GM20431 (cell line): ENCODE results near the gene PPP1R12C.

Source experiments
- in situ Hi-C: fragments of 300-500 bp; cut with MseI, MboI; formaldehyde crosslinking; loops from one replicate; pipeline ENCODE4 v1.15.0; 2020; ENCODE audit warnings: low sequenced_read_pairs; ENCODE audit not compliant: unreplicated experiment

The PPP1R12C gene

GRCh38 chr19:55147545-55148251 is 30.3 kb upstream of the PPP1R12C start:
- in situ Hi-C loops = no loop called here

DNA sequence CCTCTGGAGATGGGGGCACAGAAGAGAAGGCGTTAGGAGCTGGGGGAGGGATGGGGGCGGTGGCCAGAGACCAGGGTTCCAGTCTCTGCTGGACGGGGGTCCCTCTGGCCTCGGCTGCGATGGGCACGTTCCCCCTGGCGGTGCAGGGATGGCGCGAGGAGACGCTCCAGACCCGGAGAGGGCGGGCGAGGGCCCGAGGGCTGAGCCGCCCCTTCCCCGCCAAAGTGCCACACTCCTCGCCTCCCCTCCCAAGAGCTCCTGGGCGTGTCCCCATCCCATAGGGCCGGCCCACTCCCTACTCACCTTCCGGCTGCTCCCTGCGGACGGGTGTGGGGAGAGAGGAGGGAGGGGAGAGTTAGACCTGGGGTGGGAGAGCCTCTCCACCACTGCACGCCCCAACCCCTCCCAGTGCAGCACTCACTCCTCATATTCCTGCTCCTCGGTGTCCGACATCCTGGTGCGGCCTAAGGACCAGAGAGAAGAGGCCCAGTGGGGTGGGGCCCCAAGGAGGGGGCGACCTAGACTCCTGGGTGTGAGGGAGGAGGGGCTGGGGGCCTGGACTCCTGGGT is 29.4 kb upstream of the PPP1R12C start:
- in situ Hi-C loops = no loop called here

DNA sequence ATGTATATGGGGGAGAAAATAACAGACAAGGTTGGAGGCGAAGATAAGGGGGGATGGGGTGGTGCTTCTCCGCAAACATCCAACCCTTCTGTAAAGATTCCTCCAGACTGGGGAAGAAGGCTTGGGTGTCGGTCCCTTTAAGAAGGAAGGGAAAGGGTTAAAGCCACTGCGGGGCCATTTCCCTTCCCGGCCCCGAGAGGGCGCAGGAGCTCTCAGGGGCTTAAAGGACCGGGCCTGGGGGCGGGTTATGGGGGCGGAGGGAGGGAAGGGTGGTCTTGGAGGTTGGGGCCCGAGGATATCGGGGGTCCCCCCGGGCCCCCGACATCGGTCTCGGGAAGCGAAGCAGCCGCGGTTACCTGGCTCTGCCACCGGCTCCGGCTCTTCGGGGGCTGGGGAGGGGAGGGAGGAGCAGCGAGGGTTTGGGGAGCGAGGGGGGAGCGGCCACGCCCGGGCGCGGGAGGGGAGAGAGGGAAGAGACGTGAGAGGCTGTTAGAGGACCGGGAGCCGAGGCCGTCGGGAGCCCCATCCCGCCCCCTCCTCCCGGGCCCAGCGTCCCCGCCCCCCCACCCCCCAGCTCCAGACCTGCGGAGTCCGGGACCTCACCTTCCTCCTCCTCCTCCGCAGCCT is 28.8 kb upstream of the PPP1R12C start:
- in situ Hi-C loops = no loop called here

GRCh38 chr19:55145232-55145631 is 27.8 kb upstream of the PPP1R12C start:
- in situ Hi-C loops = no loop called here

DNA sequence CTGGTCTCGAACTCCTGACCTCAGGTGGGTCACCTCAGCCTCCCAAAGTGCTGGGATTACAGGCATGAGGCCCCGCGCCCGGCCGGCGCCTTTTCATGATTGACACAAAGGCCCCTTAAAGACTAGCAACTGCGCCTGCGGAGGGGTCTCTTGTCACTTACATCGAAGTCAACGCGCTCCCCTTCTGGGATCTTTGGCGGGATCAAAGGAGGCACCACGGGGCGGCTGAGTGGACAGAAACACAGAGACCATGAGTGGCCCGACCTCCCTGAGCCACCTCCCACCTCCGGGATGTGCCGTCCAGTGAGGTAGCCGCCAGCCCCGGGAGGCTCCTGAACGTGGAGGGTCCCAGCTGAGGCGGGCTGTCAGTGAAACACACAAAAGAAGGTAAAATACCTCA is 24.3 kb upstream of the PPP1R12C start:
- in situ Hi-C loops = no loop called here

GRCh38 chr19:55137915-55138314 is 20.5 kb upstream of the PPP1R12C start:
- in situ Hi-C loops = no loop called here

DNA sequence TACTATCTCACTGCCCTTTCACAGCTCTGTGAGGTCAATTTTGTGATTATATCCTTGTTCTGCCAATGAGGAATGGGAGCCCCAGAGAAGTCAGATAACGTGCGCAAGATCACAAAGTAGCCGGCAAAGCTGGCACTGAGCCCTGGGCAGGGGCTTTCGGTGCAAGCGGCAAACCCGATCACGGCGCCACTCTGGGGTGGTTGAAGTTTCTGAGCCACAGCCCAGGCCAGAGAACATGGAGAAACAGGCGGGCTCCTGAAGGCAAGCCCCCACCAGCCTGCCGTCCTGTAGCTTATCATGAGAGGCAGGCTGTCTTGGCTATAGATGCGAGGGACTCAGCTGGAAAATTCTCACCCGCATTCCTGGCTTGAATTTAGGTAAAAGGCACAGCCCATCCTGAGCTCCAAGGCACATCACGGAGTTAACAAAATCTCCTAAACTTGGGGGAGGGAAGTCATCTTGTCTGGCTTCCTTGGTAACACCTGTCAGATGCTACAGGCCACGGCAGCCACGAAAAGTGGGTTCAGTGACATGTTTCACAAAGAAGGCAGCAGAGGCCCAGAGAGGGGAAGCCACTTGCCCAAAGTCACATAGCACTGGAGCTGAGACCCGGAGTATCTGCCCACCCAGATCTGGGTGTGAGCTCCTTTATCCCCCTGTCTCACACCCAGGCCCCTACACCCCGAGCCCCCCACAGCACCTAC is 19.1 kb upstream of the PPP1R12C start:
- in situ Hi-C loops = no loop called here

DNA sequence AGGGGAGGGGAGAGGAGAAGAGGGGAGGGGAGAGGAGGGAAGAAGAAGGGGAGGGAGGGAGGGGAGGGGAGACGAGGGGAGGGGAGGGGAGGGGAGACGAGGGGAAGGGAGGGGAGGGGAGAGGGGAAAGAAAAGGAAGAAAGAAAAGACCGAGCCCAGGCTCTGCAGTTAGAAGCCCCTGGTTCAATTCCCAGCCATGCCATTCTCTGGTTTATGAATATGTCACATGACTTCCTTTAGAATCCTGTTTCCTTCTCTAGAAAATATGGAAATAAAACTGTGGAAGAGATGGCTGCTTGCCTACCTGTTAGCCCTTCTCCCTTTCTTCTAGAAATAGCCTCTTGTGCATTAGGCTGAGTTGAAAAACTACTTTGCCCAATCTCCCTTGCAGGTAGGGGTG is 17.3 kb upstream of the PPP1R12C start:
- in situ Hi-C loops = no loop called here

- in situ Hi-C loops = no loop called here
Observed at GRCh38 chr19:55133639-55134444, 16.4 kb upstream of the PPP1R12C start.

DNA sequence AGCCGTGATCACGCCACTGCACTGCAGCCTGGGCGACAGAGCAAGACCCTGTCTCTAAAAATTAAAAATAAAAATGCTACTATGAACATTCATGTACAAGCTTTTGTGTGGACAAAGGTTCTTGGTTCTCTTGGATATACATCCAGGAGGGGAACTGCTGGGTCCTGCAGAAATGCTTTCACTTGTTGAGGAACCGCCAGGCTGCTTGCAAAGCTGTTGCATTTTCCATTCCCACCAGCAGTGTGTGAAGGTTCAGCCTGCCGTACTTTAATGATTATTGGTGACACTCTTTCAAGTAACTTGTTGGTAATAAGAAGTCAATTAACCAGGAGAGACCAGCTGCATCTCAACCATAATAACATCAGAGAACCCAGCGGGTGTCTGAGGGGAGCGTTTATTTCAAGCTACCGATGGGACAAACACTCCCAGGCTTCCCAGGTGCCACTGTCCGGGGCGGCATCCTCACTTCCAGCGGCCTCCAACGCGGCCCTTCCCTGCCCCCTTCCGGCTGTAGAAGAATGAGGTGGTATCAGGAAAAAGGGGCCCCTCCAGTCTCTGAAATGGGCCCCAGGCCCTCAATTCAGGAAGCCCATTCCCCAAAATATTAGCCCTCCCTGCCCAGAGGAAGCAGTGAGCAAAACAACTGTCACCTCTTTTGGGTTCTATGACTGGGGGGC is 15.2 kb upstream of the PPP1R12C start:
- in situ Hi-C loops = no loop called here

- in situ Hi-C loops = no loop called here
Observed at GRCh38 chr19:55131421-55131820, 14.0 kb upstream of the PPP1R12C start.

DNA sequence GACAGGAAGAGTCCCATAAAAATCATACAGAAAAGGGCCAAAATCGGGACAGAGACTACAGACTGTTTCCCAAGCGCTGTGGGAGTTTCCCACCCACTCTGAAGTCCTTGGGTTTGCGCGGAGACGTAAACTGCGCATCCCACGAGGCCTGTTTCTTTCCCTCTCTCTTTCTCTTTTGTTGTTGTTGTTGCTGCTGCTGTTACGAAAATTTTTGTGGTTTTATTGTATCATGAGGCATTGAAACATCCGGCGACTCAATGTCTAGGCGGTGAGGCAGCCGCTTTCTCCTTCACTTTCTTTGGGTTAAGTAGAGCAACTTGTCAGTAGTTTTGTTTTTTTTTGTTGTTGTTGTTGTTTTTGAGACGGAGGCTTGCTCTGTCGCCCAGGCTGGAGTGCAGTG is 1.6 kb upstream of the PPP1R12C start:
- in situ Hi-C loops = no loop called here

- in situ Hi-C loops = no loop called here
Observed at GRCh38 chr19:55118401-55118991, 1.1 kb upstream of the PPP1R12C start.

- in situ Hi-C loops = no loop called here
Observed at GRCh38 chr19:55117663-55118391, 390 bp upstream of the PPP1R12C start.

- in situ Hi-C loops = no loop called here
Observed at GRCh38 chr19:55116232-55116858, 1.1 kb downstream of the PPP1R12C start.

DNA sequence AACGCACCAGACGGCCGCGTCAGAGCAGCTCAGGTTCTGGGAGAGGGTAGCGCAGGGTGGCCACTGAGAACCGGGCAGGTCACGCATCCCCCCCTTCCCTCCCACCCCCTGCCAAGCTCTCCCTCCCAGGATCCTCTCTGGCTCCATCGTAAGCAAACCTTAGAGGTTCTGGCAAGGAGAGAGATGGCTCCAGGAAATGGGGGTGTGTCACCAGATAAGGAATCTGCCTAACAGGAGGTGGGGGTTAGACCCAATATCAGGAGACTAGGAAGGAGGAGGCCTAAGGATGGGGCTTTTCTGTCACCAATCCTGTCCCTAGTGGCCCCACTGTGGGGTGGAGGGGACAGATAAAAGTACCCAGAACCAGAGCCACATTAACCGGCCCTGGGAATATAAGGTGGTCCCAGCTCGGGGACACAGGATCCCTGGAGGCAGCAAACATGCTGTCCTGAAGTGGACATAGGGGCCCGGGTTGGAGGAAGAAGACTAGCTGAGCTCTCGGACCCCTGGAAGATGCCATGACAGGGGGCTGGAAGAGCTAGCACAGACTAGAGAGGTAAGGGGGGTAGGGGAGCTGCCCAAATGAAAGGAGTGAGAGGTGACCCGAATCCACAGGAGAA is 1.9 kb downstream of the PPP1R12C start:
- in situ Hi-C loops = no loop called here

- in situ Hi-C loops = no loop called here
Observed at GRCh38 chr19:55114566-55115145, 2.8 kb downstream of the PPP1R12C start.
